PC-9 (cell line): Measurements from ENCODE around the gene HMG20A.

Experiments used
- CTCF ChIP-seq: fragments of 200-600 bp; sonication (generic); conservative IDR thresholded peaks from 2 replicates; pipeline ENCODE4 v1.6.1; 2017; ENCODE audit warnings: mixed run types, antibody characterized with exemption, mild to moderate bottlenecking, moderate library complexity
- EZH2 ChIP-seq: fragments of 200-600 bp; sonication (generic); IDR thresholded peaks from 2 replicates; pipeline ENCODE4 v1.8.0; 2017; ENCODE audit warnings: antibody characterized with exemption, low read depth

GRCh38 chr15:77517579-77517978, 96.9 kb downstream of the HMG20A start:
- no peak for TF ChIP-seq CTCF
- no peak for TF ChIP-seq EZH2
